MCF 10A (cell line): Measurements from ENCODE around the gene OR2T10. TPM values are rescaled to one million over a fixed set of nuclear protein-coding genes. Genes with fewer than 3 reads are reported as not detected.
A peak's percentile ranks its signal among the peaks of the same experiment; 100 is the strongest.
"Not testable (repeated sequence)": the region's sequence is repeated elsewhere in the genome, so short reads cannot be mapped to it uniquely, and the experiment has no call there.

Experiments used
- Bru-seq: library from RNA; stranded (reverse); fragments of 400-500 nt; gene quantifications from one replicate; lab custom pipeline; 2021; lab: Mats Ljungman, UMichigan
- BruChase-seq, 2 experiments: library from RNA; stranded (reverse); fragments of 400-500 nt; gene quantifications; one replicate each; lab custom pipeline; 2021; lab: Mats Ljungman, UMichigan
- BruUV-seq: library from RNA; stranded (reverse); fragments of 400-500 nt; replicated peaks from 2 replicates; lab custom pipeline; 2021; lab: Mats Ljungman, UMichigan
- CTCF ChIA-PET: fragments of 300-600 bp; sonication (Branson Sonifier 250); formaldehyde crosslinking; extraction: SDS; loops from one replicate; lab custom pipeline; 2021; ENCODE audit warnings: antibody characterized with exemption, inconsistent platforms; lab: Yijun Ruan, JAX
- POLR2A ChIA-PET: fragments of 300-600, 350-650 bp; sonication (Branson Sonifier 250); formaldehyde crosslinking; extraction: SDS; loops from one replicate; lab custom pipeline; 2020; ENCODE audit warnings: antibody characterized with exemption, inconsistent platforms; lab: Yijun Ruan, JAX
- DNase-seq: peaks from one replicate; pipeline ENCODE4 v3.0.0-alpha.2; 2018; ENCODE audit not compliant: unreplicated experiment
- H3K27ac Mint-ChIP-seq: one replicate; pipeline ENCODE4 v1.8.0; 2022; ENCODE audit warnings: mild to moderate bottlenecking, low read depth, mixed read lengths; ENCODE audit not compliant: unreplicated experiment
- H3K27me3 Mint-ChIP-seq: one replicate; pipeline ENCODE4 v1.8.0; 2022; ENCODE audit warnings: mixed read lengths; ENCODE audit not compliant: insufficient read depth, unreplicated experiment
- H3K36me3 Mint-ChIP-seq: one replicate; pipeline ENCODE4 v1.8.0; 2022; ENCODE audit warnings: mild to moderate bottlenecking, moderate library complexity, mixed read lengths; ENCODE audit not compliant: insufficient read depth, unreplicated experiment
- H3K4me1 Mint-ChIP-seq: one replicate; pipeline ENCODE4 v1.8.0; 2022; ENCODE audit warnings: mixed read lengths; ENCODE audit not compliant: insufficient read depth, unreplicated experiment
- H3K4me3 Mint-ChIP-seq: one replicate; pipeline ENCODE4 v1.8.0; 2022; ENCODE audit warnings: mild to moderate bottlenecking, moderate library complexity, mixed read lengths; ENCODE audit not compliant: unreplicated experiment
- H3K9me3 Mint-ChIP-seq: one replicate; pipeline ENCODE4 v1.8.0; 2022; ENCODE audit warnings: mixed read lengths; ENCODE audit not compliant: unreplicated experiment
- CTCF ChIP-seq: fragments of 200-600 bp; IDR thresholded peaks from one replicate; pipeline ENCODE4 v1.8.0; 2022; ENCODE audit warnings: antibody characterized with exemption, mild to moderate bottlenecking; ENCODE audit not compliant: unreplicated experiment
- intact Hi-C: fragments of 100-400 bp; cut with micrococcal nuclease; formaldehyde crosslinking; loops from 2 replicates; pipeline ENCODE4 v1.14.1; 2022
- long read RNA-seq: library from polyadenylated mRNA; stranded (forward); transcript quantifications from one replicate; pipeline ENCODE4 v2.0.0, GENCODE V29; 2022
- total RNA-seq: library from RNA; stranded (reverse); gene quantifications from 2 replicates; pipeline ENCODE4 v1.2.3, GENCODE V29; 2022

Gene OR2T10
- not detected in 2 replicates for total RNA-seq
- Bru-seq, nascent RNA = not detected
- not detected for BruChase-seq, experiment 1, labeled RNA remaining after a 6-hour chase
- BruChase-seq, experiment 2, labeled RNA remaining after a 2-hour chase = percentile 11 among the genes with signal in this experiment
- long read RNA-seq = 0 reads

- ChIA-PET CTCF (no interaction called here), POLR2A (no interaction called here)
- BruUV-seq = no TSS peak
- intact Hi-C loops = no loop called here
- Mint-ChIP-seq H3K27me3 (no peaks in the 10 kb centered on the region), H3K27ac (peak within 1 kb of the TSS; percentile 34), H3K9me3 (peaks cover 8% of the 10 kb centered on the region), H3K36me3 (no peaks in the 10 kb centered on the region), H3K4me1 (peaks cover 11% of the 10 kb centered on the region), H3K4me3 (no peak within 1 kb of the TSS)
- no peak for DNase-seq
- TF ChIP-seq CTCF = no peak
These were observed at the start of gene OR2T10 for GRCh38 chr1:248597589-248597988. TSS of gene OR2T10 (minus strand) at chr1:248597700. CDS start at chr1:248593768, 3,932 bp downstream.

- H3K4me1 Mint-ChIP-seq, intact Hi-C loops, POLR2A ChIA-PET, H3K36me3 Mint-ChIP-seq, DNase-seq, H3K27me3 Mint-ChIP-seq, H3K4me3 Mint-ChIP-seq, BruUV-seq, H3K9me3 Mint-ChIP-seq, CTCF ChIA-PET: not testable (repeated sequence)
- peak within 1 kb of the TSS; percentile 71 for H3K27ac Mint-ChIP-seq
These were observed 47.7 kb upstream of the OR2T10 start, which contains the start of gene OR2T35 for GRCh38 chr1:248645178-248645577. TSS of gene OR2T35 (minus strand) at chr1:248645278. CDS start at chr1:248639258, 6,020 bp downstream.

GRCh38 chr1:248642971-248643651 is 45.6 kb upstream of the OR2T10 start:
- CTCF ChIA-PET, intact Hi-C loops: not testable (repeated sequence)

GRCh38 chr1:248641583-248641982 is 44.1 kb upstream of the OR2T10 start:
- H3K27ac Mint-ChIP-seq = not testable (repeated sequence)

More at GRCh38 chr1:248642971-248643651, 45.6 kb upstream of the OR2T10 start:
- H3K27me3 Mint-ChIP-seq, POLR2A ChIA-PET, BruUV-seq, H3K27ac Mint-ChIP-seq, H3K9me3 Mint-ChIP-seq, H3K4me1 Mint-ChIP-seq, H3K36me3 Mint-ChIP-seq, DNase-seq, H3K4me3 Mint-ChIP-seq: not testable (repeated sequence)

GRCh38 chr1:248640906-248641305 is 43.4 kb upstream of the OR2T10 start:
- H3K4me1 Mint-ChIP-seq, BruUV-seq, intact Hi-C loops, H3K27me3 Mint-ChIP-seq, H3K9me3 Mint-ChIP-seq, POLR2A ChIA-PET, DNase-seq, H3K36me3 Mint-ChIP-seq, CTCF ChIA-PET, H3K27ac Mint-ChIP-seq, H3K4me3 Mint-ChIP-seq: not testable (repeated sequence)

More at GRCh38 chr1:248641583-248641982, 44.1 kb upstream of the OR2T10 start:
- H3K27me3 Mint-ChIP-seq, intact Hi-C loops, H3K4me3 Mint-ChIP-seq, POLR2A ChIA-PET, H3K4me1 Mint-ChIP-seq, BruUV-seq, CTCF ChIA-PET, H3K36me3 Mint-ChIP-seq, H3K9me3 Mint-ChIP-seq, DNase-seq: not testable (repeated sequence)

GRCh38 chr1:248639652-248640051 is 42.2 kb upstream of the OR2T10 start:
- H3K27me3 Mint-ChIP-seq, BruUV-seq, H3K4me3 Mint-ChIP-seq, DNase-seq, CTCF ChIA-PET, POLR2A ChIA-PET, H3K9me3 Mint-ChIP-seq, H3K27ac Mint-ChIP-seq, H3K36me3 Mint-ChIP-seq, intact Hi-C loops, H3K4me1 Mint-ChIP-seq: not testable (repeated sequence)

GRCh38 chr1:248636612-248637011 is 39.1 kb upstream of the OR2T10 start:
- H3K4me1 Mint-ChIP-seq, BruUV-seq, H3K27ac Mint-ChIP-seq, intact Hi-C loops, H3K9me3 Mint-ChIP-seq, CTCF ChIA-PET, POLR2A ChIA-PET, H3K27me3 Mint-ChIP-seq, H3K36me3 Mint-ChIP-seq, H3K4me3 Mint-ChIP-seq, DNase-seq: not testable (repeated sequence)

- H3K36me3 Mint-ChIP-seq, H3K4me1 Mint-ChIP-seq, CTCF ChIA-PET, H3K27ac Mint-ChIP-seq, DNase-seq, H3K4me3 Mint-ChIP-seq, BruUV-seq, intact Hi-C loops, H3K9me3 Mint-ChIP-seq, POLR2A ChIA-PET, H3K27me3 Mint-ChIP-seq: not testable (repeated sequence)
These were observed 37.5 kb upstream of the OR2T10 start, which contains the start of gene OR2T11 for GRCh38 chr1:248634991-248635390. TSS of gene OR2T11 (minus strand) at chr1:248635091. CDS start at chr1:248627128, 7,963 bp downstream.
